HG03175 (cell line): ENCODE measurements around the gene FOXO1.

Source experiments
- ATAC-seq: cut with Tn5 transposase; IDR thresholded peaks from one replicate; pipeline ENCODE4 v1.9.1; 2021; ENCODE audit warnings: mild to moderate bottlenecking, moderate library complexity; ENCODE audit not compliant: unreplicated experiment

Gene FOXO1

DNA sequence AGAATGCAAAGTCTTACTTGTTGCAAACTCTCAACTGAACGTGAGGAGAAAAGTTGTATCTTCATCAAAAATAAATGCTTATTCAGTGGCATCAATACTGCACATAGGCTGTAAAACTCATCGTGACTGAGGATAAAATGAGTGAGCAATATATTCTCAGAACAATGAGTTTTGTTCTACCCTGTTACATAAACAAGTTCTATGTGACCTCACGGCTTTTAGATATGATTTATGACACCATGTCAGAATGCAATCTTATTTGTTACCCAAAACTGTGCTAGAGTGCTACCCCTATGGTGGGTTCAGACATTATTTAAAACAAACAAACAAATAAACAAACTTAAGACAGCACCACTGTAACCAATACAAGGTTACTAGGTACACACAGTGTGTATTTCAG, 55.4 kb downstream of the FOXO1 start:
- ATAC-seq: no peak

DNA sequence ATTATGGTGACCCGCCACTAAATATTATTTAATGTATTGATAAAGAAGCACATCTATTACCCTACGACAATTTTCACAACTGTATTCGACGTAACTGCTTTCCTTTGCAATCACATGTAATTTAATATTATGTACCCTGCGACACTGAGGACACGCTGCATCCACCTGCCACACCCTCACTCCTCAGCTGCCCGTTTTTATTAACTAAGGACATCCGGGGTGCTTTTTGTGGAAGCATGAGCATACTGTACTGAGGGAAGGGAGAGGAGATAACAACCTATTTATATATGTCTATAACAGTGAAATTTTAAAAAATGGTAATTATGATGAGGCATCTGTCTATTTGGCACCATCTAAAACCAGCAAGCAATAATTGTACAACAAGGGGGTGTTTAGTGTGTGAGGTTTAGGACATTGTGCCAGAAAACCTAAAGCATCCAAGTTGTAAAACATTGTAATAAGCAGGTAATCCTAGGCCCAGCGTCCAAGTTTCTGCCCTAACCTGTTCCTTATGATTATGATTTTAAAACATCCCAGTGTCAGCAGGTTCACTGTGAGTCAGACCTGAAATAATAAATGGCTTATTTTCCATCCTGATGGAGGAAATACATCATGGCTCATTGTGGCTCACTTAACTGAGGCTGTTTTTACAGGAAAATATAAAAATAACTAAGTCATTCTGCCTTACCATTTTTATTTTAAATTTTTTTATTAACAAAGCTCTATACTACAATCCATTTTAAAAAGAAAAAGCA, 56.3 kb downstream of the FOXO1 start:
- no peak for ATAC-seq

DNA sequence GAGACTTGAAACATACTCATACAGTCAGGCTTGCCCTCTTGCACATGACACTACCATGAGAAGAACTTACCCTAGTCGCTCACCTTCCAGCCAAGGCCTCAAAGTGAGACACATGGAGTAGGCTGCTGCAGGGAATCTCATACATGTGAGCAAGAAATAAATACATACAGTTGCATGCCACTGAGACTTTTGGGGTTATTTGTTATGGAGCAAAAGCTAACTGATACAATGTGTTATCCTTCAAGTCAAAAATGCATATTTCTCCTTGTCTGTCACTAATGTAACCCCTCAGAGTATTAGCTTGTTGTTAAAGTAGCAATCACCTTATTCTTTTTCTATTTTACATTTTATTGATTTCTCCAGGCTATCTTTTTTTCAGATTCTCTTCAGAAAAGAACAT, 58.1 kb downstream of the FOXO1 start:
- ATAC-seq: no peak

DNA sequence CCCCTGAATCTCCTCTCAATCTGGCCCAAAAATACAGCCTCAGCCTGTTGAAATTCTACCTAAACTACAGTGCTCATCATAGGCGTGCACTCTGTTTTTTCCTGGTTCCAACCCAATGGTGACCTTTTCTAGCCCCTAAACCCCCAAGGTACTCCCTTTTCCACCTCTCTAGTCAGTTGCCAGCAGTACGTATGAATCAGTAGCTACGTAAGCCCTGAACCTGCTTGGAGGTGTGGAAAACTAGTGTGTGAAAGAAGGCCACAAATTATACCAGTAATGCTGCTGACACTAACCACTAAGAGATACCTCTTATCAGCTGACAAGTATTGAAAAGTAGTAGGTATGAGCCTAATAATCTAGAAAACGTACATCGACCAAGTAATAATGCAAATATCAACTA, 60.9 kb downstream of the FOXO1 start:
- no peak for ATAC-seq

DNA sequence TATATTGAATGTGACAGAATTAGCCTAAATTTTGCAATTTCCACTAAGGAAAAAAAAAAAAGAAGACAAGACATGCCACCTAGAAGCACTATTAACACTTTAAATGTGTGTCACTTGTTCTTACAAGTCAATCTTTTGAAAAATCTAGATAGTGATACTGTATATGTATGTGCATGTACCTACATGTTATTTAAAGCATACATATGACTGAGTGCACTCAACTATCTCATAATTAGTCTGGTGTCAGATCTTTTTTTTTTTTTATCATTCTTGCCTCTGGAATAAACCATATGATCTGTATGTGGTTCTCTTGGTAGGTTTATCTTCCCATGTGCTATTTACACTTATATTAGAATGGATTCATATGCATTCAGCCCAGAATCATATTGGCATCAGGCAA, 62.3 kb downstream of the FOXO1 start:
- ATAC-seq: no peak

DNA sequence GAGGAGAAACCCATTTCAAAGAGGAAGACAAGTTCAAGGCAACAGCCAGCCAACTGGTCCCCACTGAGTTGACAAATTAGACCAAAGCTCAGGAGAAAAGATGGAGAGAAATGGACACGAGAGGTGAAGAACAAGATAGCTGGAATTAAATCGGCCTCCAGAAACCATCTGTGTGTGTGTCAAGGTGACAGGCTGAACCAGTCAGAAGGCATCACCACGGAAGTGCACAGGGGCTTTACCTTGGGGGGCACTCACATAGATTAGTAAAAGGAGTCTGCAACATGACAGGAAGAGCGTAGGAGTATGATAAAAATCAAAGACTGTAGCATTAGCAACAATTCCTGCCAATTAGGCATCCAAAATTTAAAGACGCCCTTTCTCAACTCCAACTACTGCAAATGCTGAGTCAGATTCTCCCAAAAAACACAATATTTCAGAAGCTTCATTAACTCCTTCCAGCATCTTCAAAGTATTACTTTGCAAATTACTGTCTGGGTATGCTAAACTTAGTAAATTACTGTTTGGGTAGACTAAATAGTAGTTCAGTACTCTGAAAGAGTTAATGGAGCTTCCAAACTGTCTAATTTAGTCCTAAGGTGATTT, 66.2 kb downstream of the FOXO1 start:
- ATAC-seq: no peak

DNA sequence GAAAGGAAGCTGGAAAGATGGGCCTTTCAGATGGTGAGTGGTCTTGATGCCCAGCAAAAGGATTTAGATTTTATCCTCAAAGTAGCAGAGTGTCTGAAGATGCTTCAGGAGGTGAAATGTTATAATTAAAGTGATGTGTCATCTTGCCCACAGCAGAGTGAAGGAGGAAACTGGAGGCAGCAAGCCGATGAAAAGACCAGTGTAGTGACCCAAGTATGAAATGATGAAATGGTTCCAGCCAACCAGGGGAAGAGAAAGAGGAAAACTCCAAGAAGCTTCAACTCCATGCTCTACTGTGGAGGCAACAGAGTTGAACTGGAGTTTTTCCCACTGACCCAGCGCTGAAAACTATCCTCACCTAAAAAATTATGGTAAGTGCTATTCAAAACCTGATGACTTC, 66.7 kb downstream of the FOXO1 start:
- ATAC-seq: no peak

DNA sequence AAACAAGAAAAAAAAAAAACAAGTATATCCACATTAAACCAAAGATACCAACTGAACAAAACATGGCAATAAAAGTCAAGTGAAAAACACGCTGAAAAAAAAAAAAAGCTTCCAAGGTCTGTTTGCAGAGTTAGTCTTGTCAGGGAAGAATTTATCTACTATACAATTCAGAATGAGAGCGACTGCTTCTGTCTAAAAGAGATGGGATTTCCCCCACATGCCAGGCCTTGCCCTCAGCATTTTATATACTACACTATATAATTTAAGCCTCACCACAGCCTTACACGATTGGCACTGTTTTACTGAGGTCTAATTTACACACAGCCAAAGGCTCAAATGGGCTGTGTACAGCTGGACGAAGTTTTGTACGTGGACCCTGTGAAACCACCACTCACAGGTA, 67.3 kb downstream of the FOXO1 start:
- ATAC-seq: no peak

DNA sequence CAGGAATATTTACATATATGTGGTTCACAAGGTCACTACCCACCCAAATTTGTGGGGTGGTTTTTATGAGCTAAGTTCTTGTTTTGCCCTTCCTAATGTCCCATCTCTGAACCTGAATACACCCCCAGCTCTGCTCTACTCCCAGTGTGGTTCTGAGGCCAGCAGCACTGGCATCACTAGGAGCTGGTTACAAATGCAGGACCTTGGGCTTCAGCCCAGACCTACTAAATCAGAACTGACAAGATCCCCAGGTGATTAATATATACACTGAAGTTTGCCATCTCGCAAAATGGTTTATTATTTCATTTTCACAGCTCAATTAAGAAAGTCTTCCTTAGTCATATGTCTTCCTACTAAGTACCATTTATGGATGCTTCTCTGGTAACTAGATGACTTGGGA, 67.9 kb downstream of the FOXO1 start:
- ATAC-seq: no peak

DNA sequence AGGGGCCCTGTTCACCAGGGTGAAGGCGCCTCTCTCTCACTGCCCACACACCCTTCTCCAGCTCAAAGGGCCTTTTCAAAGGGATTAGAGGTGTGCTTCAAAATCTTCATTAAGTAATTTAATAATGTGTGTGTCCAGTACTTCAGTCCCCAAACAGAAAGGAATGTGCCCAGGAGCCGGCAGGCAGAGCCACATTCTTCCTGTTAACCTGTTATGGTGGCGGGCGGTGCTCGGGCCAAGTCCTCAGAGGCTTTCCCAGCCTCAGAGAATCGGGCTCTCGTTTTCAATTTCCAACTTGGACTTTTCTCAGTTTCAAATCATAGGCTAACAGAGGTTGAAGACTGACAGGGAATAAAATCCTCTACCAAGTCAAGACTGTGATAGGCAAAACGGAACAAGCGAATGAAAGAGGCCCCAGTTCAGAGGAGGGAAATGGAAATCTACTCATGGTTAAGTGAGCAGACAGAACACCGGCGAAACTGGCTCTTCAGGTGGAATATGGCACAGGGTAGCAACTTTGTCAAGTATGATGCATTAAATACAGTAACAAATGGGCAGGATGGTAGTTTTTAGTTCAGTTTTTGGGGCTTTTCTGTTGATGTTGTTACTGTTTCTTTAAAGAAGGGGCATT, 68.6 kb downstream of the FOXO1 start:
- ATAC-seq: no peak

DNA sequence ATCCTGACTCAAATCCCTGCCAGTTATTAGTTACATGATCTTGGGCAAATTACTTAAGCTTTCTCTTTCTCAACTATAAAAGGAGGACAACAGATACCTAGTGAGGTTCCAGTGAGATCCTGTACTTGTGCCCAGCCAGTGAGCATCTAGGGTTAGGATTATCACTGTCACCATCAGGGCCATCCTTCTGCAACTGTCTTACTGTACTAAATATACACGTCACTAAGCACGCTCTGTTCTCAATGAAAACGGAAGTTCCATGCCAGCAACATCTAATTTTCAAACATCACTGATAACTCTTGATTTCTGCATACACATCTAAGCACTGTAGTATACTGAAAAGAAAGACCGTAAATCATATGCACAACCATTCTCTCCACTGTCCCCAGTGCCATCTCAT, 70.0 kb downstream of the FOXO1 start:
- ATAC-seq: no peak

DNA sequence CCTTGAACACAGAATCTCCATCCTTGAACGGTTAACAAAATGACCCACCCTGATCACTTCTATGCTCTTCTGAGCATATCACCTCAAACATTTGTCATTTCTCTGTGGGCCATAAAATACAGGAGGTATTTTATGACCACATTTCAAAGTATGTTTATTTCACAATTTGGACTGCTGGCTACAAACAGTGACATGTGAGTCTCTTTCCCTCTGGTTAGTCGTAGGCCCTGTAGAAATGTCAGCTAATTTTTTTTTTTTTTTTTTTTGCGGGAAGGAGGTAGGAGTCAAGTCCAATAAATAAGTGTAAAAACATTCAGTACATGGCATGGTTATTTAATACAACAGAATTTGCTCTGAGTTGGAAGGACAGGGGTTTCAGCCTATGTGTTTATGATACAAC, 70.7 kb downstream of the FOXO1 start:
- no peak for ATAC-seq

DNA sequence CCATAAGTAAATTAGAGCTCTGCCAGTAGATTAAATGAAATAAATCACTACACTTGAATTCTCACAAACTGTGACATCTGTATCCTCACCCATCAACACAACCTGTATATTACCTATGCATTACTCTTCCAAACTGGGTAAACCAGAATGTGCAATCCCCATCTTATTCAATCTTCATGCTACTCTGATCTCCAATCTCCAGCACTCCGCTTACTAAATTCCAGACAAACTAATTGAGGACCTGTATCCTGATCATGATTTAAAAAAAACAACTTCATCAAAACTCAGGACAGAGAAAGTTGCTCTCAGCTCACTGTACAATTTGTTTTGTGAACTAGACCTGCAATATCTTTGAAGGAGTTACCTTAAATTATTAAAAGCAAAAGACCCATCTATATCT, 74.4 kb downstream of the FOXO1 start:
- ATAC-seq: no peak

DNA sequence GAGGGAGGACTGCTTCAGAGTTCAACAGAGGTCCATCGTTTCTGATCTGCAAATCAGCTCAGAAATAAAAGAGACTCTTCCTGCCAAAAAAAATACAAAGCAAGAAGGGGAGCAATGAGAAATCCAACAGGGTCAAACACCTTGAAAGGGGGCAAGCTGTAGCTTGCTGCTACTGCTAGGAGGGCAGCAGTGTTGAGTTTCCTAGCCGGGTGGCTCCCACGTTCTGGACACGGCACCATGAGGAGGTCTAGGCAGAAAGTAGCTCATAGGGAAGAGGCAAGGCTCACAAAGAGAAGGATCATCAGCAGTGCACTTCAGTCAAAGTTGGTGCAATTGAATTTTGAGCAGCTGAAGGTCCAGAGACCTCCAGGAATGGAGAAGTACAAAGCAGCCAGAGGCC, 75.3 kb downstream of the FOXO1 start:
- no peak for ATAC-seq

DNA sequence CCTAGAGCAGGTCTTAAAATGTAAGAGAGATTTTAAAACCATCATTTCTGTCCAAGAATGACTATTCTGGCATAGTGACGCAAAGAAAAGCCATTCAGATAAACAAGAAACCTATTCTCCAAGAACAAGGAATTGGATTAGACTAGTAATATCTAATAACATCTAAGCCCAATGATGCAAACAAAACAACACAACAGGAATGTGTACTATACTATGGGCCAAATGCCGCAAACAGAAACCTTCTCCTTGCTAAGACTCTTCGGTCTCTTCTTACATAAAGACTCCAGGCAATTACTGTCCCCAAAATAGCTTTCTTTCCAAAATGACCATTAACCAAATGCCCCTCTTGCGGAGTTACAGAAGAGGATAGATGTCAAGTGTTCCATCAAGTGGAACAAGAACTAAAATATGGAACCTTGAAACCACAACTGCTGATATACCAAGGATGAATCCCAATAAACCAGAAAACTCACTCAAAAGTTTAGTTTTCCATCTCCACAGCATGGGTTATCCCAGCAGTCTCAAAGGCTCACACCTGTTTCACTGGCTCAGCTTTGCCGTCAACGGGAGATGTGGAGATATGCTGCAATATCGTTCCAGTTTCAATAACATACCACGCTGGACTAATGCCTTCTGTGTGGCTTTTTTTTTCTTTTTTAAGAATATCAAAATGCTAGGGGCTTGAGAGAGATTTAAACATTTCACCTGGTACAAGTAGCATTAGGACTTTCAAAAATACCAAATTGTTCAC, 76.2 kb downstream of the FOXO1 start:
- ATAC-seq: no peak

DNA sequence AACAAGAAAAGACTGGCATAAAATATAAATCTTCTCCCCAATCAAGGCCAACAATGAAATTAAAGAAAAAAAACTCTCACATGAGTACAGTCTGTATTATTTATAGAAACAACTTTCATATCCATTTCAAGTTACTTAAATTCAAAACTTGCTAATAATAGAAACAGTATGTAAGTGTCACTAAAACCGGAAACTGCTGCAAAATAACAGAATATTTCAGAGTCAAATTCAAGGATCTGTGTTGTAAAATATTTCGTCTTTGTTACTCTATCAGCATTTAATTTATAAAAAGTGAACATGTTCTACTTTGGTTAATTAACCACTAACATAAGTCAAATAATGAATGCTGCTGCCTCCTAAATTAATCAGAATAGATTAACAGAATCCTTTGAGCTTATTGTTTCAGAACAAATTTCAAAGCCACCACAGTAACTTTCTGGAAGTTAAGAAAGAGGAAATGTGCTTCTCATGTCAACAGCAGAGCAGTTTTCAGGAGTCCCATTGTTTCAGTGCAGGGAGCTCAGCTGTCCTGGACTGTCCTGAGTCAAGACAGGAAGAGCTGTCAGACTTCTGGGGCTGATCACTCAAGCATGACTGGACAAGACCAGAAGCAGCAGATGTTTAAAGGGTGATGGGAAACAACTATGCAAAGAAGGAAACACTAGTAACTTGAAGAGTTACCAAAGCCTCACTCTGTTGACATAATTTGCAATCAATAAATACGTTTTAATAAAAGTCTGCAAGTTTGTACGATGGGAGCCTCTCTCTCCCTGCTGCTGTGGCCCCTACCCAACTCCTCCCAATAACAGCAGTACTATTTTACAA, 76.9 kb downstream of the FOXO1 start:
- ATAC-seq: peak; percentile 90

DNA sequence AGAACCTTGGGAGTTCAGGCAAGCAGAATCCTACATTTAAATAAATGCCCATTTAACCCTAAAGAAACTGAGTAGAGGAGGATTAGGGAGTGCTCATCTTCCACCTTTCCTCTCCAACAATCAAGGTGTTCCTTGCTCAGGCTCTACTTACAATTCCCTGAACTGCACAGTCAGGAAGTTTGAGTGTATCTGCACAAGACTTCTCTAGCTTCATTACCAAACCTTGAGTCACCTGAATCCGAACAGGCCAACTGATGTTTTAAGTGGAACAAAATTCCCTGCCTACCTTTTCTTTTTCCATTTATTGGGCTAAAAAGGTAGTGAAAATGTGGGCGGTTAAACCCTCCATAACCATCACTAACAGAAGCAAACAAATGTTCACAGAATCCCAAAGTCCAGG, 78.3 kb downstream of the FOXO1 start:
- ATAC-seq: no peak

DNA sequence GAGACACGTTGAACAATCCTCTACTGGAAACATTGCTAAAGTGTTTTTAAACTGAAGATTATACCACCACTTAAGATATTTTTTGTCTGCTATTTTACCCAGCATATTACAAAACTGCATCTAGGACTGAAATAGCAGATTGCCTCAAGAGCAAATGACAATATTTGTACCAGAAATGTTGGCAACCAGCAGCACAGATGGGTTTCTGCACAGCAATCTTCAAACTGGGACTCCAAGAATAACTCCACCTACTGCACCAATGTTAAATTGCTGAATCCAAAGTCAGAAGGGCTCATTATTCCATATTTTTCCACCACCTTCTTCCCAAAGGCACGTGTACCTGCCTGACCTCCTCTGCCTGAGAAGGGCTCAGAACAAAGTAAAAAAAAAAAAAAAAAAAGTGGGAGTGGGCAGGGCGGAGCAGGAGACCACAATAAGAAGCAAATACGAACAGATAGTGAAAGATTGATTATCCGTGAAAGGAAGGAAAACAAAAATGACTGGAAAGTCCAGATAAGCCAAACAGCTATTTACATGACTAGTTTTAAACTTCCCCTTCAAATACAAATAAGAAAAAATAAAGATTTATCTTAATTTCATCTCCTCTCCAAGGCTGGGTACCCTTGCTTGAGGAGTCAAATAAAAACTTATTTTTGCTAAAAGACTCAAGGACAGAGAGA, 79.4 kb downstream of the FOXO1 start:
- no peak for ATAC-seq

DNA sequence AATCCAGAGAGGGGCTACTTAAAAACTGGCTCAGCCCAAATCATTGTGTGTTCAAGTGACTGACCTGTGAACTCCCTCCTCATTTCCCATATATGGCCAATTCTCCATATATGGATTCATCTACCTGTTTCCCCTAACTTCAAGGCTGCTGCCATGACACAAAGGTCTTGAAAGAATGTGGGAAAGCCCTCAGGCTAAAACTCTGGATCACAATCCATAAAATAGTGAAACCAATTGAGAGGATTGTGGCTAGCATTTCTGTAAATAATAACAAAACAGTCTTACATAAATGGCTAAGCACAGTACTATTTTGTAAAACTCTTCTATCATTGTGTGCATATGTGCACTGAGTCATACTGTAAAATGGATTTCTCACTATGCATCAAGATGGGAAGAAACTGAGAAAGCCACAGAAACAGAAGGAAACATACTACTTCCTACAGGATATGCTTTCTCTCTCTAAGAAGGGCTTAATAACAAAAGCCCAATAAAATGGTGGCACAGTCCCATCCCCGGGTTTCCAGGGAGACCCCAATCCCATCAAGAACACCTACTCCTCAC, 80.5 kb downstream of the FOXO1 start:
- no peak for ATAC-seq

DNA sequence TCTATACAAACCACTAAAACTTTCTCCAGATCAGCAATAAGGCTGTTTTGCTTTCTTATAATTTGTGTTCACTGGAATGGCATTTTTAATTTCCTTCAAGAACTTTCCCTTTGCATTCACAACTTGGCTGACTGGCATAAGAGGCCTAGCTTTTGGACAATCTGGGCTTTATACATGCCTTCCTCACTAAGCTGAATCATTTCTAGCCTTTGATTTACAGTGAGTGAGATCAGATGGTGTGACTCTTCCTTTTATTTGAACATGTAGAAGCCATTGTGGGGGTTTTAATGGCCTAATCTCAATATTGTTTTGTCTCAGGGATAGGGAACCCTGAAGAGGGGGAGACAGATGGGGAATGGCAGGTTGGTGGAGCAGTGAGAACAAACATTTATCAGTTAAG, 82.7 kb downstream of the FOXO1 start:
- no peak for ATAC-seq
